GM23338 (cell line): ENCODE data around the gene PRELID1. TPM values are rescaled to one million over a fixed set of nuclear protein-coding genes. Genes with fewer than 3 reads are reported as not detected.

Experiments used
- ATAC-seq: fragments of 200-7000 bp; cut with Tn5 transposase; 3 replicates; pipeline ENCODE4 v1.9.1; 2020
- DNase-seq: peaks from one replicate; pipeline ENCODE4 v3.0.0-alpha.2; 2015; ENCODE audit warnings: low spot score
- H2AFZ ChIP-seq: fragments of 200-600 bp; sonication (generic); 2 replicates; pipeline ENCODE4 v1.8.0; 2016; ENCODE audit warnings: antibody characterized with exemption, mild to moderate bottlenecking, moderate library complexity
- H3F3A ChIP-seq: fragments of 200-600 bp; sonication (generic); replicated peaks from 2 replicates; pipeline ENCODE4 v1.8.0; 2017; ENCODE audit warnings: antibody characterized with exemption, mixed run types, low read depth
- H3K27ac ChIP-seq: fragments of 200-600 bp; sonication (generic); 2 replicates; pipeline ENCODE4 v1.6.1; 2016; ENCODE audit warnings: low read depth
- H3K27me3 ChIP-seq: fragments of 200-600 bp; sonication (generic); 2 replicates; pipeline ENCODE4 v1.8.0; 2016; ENCODE audit warnings: mild to moderate bottlenecking, mixed run types, moderate library complexity; ENCODE audit not compliant: insufficient read depth
- H3K36me3 ChIP-seq: fragments of 200-600 bp; sonication (generic); 2 replicates; pipeline ENCODE4 v1.8.0; 2016; ENCODE audit warnings: mild to moderate bottlenecking; ENCODE audit not compliant: insufficient read depth
- H3K4me1 ChIP-seq: fragments of 200-600 bp; sonication (generic); 2 replicates; pipeline ENCODE4 v1.8.0; 2016; ENCODE audit warnings: mild to moderate bottlenecking, moderate library complexity; ENCODE audit not compliant: insufficient read depth
- H3K4me2 ChIP-seq: fragments of 200-600 bp; sonication (generic); 2 replicates; pipeline ENCODE4 v1.7.1; 2017; ENCODE audit warnings: mixed run types
- H3K4me3 ChIP-seq: fragments of 200-600 bp; sonication (generic); 2 replicates; pipeline ENCODE4 v1.6.1; 2016; ENCODE audit warnings: mixed run types
- H3K79me2 ChIP-seq: fragments of 200-600 bp; sonication (generic); replicated peaks from 2 replicates; pipeline ENCODE4 v1.8.0; 2017; ENCODE audit warnings: mild to moderate bottlenecking; ENCODE audit not compliant: insufficient read depth
- H3K9me2 ChIP-seq: fragments of 200-600 bp; sonication (generic); 2 replicates; pipeline ENCODE4 v1.8.0; 2017; ENCODE audit not compliant: insufficient read depth
- H4K20me1 ChIP-seq: fragments of 200-600 bp; sonication (generic); replicated peaks from 2 replicates; pipeline ENCODE4 v1.8.0; 2017; ENCODE audit warnings: mild to moderate bottlenecking; ENCODE audit not compliant: insufficient read depth
- H3K27ac Mint-ChIP-seq: 2 replicates; pipeline ENCODE4 v1.8.0; 2020; ENCODE audit warnings: inconsistent platforms, mild to moderate bottlenecking, moderate library complexity, mixed read lengths
- H3K27me3 Mint-ChIP-seq: 3 replicates; pipeline ENCODE4 v1.8.0; 2022; ENCODE audit warnings: low read depth, mild to moderate bottlenecking, moderate library complexity, mixed read lengths, inconsistent platforms; ENCODE audit not compliant: insufficient read depth, poor library complexity
- H3K36me3 Mint-ChIP-seq: 3 replicates; pipeline ENCODE4 v1.8.0; 2021; ENCODE audit warnings: low read depth, mild to moderate bottlenecking, inconsistent platforms, moderate library complexity, mixed read lengths
- H3K4me1 Mint-ChIP-seq: 3 replicates; pipeline ENCODE4 v1.8.0; 2020; ENCODE audit warnings: mild to moderate bottlenecking, inconsistent platforms, mixed read lengths
- H3K4me3 Mint-ChIP-seq: 3 replicates; pipeline ENCODE4 v1.8.0; 2021; ENCODE audit warnings: moderate library complexity, mild to moderate bottlenecking, inconsistent platforms, mixed read lengths
- H3K9me3 Mint-ChIP-seq: 3 replicates; pipeline ENCODE4 v1.8.0; 2020; ENCODE audit warnings: moderate library complexity, mild to moderate bottlenecking, inconsistent platforms, mixed read lengths
- CREB1 ChIP-seq: fragments of 250-450 bp; sonication (Bioruptor Pico); IDR thresholded peaks from 2 replicates; pipeline ENCODE4 v1.5.0; 2020; ENCODE audit warnings: low read depth, mild to moderate bottlenecking, moderate library complexity
- CTCF ChIP-seq, 2 experiments: fragments of 200-600 bp in 1 of 2; sonication (generic) in 1 of 2; conservative IDR thresholded peaks; 2 replicates each; pipeline versions ENCODE4 v1.5.1 to v1.6.1; 2016 to 2017; ENCODE audit warnings: antibody characterized with exemption in 2 of 2, low read depth in 2 of 2, mild to moderate bottlenecking in 2 of 2, moderate library complexity in 1 of 2
- ETS1 ChIP-seq: IDR thresholded peaks from 2 replicates; pipeline ENCODE4 v1.6.1; 2016; ENCODE audit warnings: antibody characterized with exemption
- EZH2 ChIP-seq: fragments of 200-600 bp; sonication (generic); IDR thresholded peaks from one replicate; pipeline ENCODE4 v1.8.0; 2017; ENCODE audit warnings: antibody characterized with exemption, mild to moderate bottlenecking, low read depth; ENCODE audit not compliant: unreplicated experiment
- EZH2phosphoT487 ChIP-seq: fragments of 200-600 bp; sonication (generic); IDR thresholded peaks from one replicate; pipeline ENCODE4 v1.8.1; 2018; ENCODE audit warnings: antibody characterized with exemption; ENCODE audit not compliant: unreplicated experiment
- JUNB ChIP-seq: IDR thresholded peaks from one replicate; pipeline ENCODE4 v1.6.1; 2016; ENCODE audit warnings: antibody characterized with exemption; ENCODE audit not compliant: unreplicated experiment
- POLR2AphosphoS5 ChIP-seq: IDR thresholded peaks from 2 replicates; pipeline ENCODE4 v1.6.1; 2016; ENCODE audit warnings: antibody characterized with exemption, low read depth
- REST ChIP-seq: IDR thresholded peaks from one replicate; pipeline ENCODE4 v1.6.1; 2018; ENCODE audit warnings: antibody characterized with exemption; ENCODE audit not compliant: unreplicated experiment
- STAT1 ChIP-seq: IDR thresholded peaks from one replicate; pipeline ENCODE4 v1.6.1; 2016; ENCODE audit warnings: antibody characterized with exemption; ENCODE audit not compliant: unreplicated experiment
- ZNF114 ChIP-seq: fragments of 250-450 bp; sonication (Bioruptor Pico); IDR thresholded peaks from 2 replicates; pipeline ENCODE4 v1.5.0; 2020; ENCODE audit warnings: mild to moderate bottlenecking, moderate library complexity
- ZNF462 ChIP-seq: fragments of 250-450 bp; sonication (Bioruptor Pico); IDR thresholded peaks from 2 replicates; pipeline ENCODE4 v1.5.0; 2020; ENCODE audit warnings: mild to moderate bottlenecking, moderate library complexity
- polyA plus RNA-seq: library from polyadenylated mRNA; unstranded; fragments of >200 nt; fragmentation: Nextera tagmentation; extraction: Ambion mirVana; gene quantifications from 2 replicates; pipeline ENCODE4 v1.2.1, GENCODE V29; 2016
- total RNA-seq: library from RNA; depleted of rRNA; stranded (reverse); fragments of >200 nt; shearing (Covaris generic); gene quantifications from 2 replicates; pipeline ENCODE4 v1.2.3, GENCODE V29; 2014

The PRELID1 gene
- total and polyA plus RNA-seq, 2 experiments from 2014 or later = 328 to 349 TPM

- Histone ChIP-seq H3K27ac (peak overlapping the region; percentile 93; the same call in 1 of the 2 replicates), H3K36me3 (peaks cover 28% of the 10 kb centered on the region), H4K20me1 (peaks cover 39% of the 10 kb centered on the region), H3K4me2 (no peak overlapping the region), H3K4me3 (no peak overlapping the region), H3F3A (peaks cover 46% of the 10 kb centered on the region), H2AFZ (no peak overlapping the region), H3K79me2 (peaks cover 4% of the 10 kb centered on the region; the same call in 1 of the 2 replicates), H3K9me2 (no peaks in the 10 kb centered on the region), H3K27me3 (no peaks in the 10 kb centered on the region), H3K4me1 (peaks cover 31% of the 10 kb centered on the region)
- H3K4me1 Mint-ChIP-seq = peaks cover 57% of the 10 kb centered on the region
- H3K27me3 Mint-ChIP-seq = peaks cover 39% of the 10 kb centered on the region
- H3K9me3 Mint-ChIP-seq = no peaks in the 10 kb centered on the region; the same call in 2 of the 3 replicates
- peak overlapping the region; percentile 48; the same call in 1 of the 2 replicates for H3K27ac Mint-ChIP-seq
- H3K4me3 Mint-ChIP-seq = no peak overlapping the region
- ATAC-seq (no peak), DNase-seq (peak; percentile 53)
- H3K36me3 Mint-ChIP-seq = peaks cover 71% of the 10 kb centered on the region
- no peak for TF ChIP-seq REST
- no peak for TF ChIP-seq POLR2AphosphoS5
- TF ChIP-seq EZH2phosphoT487 = no peak
- TF ChIP-seq ETS1 = no peak
- TF ChIP-seq STAT1 = no peak
- TF ChIP-seq CREB1 = no peak
- no peak for TF ChIP-seq CTCF (conservative IDR thresholded peaks at IDR 0.05; ENCODE audit: low read depth in 2 of 2)
- TF ChIP-seq ZNF462 (CRISPR knock-in tag) = no peak
- TF ChIP-seq EZH2 = no peak
- TF ChIP-seq JUNB = no peak
- no peak for TF ChIP-seq ZNF114 (CRISPR knock-in tag)
Measured at GRCh38 chr5:177297922-177298321, 5.7 kb upstream of the PRELID1 start.
